ELR (cell line): Measurements from ENCODE around the gene LARGE1.

Experiments
- DNase-seq: peaks from one replicate; pipeline ENCODE4 v3.0.0-alpha.2; 2015; ENCODE audit warnings: low read depth

The LARGE1 gene

DNA sequence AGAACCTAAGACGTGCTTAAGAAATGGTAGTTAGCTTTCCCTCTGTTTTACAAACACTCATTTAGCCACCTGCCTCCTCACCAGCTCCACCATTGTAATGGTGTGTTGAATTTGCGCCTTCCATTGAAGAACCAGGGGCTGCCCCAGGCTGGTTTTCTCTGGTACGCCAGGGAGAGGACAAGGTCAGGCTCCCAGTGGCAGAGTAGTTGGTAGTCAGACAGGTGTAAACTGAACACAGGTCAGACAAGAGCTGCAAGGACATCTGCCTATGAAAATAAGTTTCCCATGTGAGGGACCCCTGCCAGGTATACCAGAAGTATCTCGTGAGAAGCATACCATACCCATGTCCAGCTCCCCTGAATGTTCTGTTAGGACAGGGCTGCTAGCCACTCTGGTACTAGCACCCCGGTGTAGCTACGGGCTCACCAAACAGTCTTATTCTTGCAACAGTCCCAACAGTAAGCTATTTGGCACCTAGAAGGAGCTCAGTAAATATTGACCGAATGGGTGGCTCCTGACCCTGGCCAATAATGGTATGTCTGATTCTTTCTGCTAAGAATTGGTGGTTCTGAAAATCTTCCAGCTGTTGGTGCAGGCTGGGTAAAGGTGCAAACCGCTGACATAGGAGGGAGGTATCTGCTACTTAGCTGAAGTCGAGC lies 359.0 kb downstream of the LARGE1 start:
- no peak for DNase-seq

DNA sequence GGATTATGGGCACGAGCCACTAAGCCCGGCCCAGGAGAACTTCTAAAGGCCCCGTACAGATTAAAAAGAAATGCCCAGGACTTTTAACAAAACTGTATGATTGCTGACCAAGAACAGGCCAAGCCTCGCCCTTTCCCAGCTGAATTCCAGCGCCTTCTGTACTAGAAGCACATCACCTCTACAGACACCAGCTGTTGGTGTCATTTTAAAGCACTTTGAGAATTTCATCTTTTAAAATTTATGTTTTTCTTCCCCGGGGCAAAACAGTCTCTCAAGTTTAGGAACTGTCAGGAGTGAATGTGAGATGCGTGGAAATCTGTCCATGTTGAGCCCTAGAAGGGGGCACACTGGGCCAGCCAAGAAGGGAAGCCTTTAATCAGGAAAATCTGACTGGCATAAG lies 362.4 kb downstream of the LARGE1 start:
- DNase-seq, result no peak

DNA sequence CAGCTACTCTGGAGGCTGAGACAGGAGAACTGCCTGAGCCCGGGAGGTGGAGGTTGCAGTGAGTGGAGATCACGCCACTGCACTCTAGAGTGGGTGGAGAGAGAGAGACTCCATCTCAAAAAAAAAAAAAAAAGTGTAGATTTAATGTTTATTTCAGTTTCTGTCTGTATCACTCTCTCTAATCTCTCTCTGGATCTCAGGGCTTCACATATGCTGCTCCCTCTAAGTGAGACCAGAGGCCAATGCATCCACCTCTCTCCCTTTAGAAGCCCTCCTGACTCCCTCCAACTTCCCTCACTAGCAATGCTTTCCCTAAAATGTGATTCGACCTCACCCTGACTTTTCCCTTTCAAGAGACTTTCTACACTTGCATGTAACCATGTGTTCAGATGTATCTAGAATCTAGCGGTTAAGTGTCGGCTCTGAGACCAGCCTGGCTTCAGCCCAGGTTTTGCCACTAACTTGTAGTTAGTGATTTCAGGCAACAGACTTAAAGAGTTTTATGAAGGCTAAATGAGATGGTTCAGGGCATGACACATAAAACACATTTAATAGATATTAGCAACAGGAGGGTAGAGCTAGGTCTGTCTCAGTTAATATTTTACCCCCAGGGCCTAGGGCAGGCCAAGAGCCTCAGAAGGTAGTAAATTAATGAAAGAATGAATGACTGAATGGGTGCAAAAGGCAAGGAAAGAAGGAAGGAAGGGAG lies 364.3 kb downstream of the LARGE1 start:
- no peak for DNase-seq

DNA sequence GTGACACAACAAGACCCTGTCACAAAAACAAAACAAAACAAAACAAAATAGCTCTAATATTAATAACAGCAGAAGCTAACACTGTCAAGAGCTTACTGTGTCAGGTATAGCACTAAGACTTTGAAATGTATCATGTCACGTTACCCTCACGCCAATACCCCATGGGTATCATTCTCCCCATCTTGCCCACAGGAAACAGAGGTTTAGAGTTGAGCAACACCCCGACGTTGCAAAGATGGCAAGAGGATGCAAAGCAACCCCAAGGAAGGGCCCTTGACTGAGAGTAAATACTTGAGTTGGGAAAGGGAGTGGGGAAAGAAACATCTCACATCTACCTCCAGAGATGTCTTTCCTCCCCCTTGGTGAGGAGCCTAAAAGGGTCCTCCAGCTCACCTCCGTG lies 366.8 kb downstream of the LARGE1 start:
- DNase-seq, result no peak

DNA sequence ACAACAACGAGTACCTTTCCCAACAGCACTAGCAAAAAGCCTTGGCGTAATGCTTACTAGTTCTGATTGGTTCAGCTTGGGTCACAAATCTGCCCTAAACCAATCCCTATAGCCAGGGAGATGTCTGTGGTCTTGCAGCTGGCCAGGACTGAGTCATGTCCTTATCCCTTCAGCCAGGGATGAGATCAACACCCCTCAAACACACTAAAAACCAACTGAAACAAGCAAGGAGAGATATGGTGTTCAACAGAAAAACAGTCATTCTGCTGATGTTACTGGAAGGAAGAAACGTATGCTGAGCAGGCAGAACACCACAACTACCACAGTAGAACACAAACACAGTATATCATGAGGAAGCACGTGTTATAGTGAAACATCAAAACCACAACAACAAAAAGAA lies 375.6 kb downstream of the LARGE1 start:
- no peak for DNase-seq

DNA sequence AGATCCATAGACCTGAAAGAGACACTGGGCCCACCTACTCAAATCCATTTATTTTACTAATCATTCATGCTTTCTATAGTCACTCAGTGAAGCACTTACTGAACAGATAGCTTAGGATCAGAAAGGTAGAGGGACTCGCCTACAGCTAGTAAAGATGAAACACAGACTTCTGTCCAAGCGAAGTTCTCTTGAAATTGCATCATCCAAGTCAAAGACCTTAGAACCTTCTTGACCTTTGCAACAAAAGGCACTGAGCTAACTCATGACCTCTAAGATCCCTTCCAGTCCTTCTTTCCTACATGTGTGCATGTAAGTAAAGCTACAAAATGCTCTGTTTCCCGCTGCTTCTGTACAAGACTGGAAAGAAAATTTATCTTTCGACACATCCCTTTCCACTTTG lies 377.6 kb downstream of the LARGE1 start:
- no peak for DNase-seq

DNA sequence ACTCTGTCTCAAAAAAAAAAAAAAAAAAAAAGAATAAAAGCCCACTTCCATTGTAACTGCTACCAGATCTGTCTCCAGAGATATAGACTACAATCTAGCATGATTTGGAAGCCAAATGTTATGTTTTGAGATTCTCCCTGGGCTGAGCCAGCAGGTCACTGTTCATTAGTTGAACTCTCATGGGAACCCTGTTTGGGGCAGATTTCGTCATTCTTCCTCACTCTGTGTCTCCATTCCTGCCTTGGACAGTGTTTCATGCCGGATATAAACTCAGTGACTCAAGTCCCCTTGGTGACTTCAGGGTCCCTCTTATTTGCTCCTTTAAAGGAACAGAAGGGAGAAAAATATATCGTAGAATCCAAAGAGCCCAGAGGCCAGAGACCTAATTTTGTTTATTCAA lies 378.1 kb downstream of the LARGE1 start:
- no peak for DNase-seq

DNA sequence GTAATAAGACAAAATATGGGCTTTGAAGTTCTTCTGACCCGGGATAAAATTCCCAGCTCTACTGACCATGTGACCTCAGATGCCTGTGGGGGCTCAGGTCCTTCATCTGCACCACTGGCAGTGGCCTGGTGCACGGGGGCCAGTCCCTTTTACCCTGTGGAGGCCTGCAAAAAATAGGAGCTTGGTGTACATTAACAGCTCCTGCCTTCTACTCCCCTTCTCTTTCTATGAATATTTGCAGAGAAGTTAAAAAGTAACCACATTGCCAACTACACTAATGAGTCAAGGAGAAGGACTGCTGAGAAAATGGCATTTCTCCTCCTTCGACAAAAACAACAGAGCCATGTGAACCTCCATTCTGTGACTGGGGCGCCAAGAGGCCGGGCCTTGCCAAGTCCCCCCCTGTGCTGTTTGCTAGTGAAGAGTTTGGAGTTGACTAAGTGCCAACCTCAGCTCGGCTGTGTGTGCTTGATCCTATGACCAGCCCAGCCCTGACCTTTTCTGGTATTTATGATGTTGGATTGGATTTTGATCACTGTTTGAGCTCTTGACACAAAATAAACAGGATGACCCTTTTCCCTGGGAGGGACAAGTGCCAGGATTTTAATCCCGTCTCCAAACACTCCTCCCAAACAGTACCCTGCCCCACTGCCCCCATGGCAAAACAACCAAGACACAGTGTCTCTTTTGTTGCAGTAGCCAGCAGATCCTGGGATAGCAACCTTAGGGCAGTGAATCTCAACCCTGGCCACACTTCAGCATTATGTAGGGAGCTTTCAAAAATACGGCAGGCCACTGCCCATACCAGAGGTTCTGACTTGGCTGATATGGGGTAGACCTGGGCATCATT lies 380.1 kb downstream of the LARGE1 start:
- no peak for DNase-seq

DNA sequence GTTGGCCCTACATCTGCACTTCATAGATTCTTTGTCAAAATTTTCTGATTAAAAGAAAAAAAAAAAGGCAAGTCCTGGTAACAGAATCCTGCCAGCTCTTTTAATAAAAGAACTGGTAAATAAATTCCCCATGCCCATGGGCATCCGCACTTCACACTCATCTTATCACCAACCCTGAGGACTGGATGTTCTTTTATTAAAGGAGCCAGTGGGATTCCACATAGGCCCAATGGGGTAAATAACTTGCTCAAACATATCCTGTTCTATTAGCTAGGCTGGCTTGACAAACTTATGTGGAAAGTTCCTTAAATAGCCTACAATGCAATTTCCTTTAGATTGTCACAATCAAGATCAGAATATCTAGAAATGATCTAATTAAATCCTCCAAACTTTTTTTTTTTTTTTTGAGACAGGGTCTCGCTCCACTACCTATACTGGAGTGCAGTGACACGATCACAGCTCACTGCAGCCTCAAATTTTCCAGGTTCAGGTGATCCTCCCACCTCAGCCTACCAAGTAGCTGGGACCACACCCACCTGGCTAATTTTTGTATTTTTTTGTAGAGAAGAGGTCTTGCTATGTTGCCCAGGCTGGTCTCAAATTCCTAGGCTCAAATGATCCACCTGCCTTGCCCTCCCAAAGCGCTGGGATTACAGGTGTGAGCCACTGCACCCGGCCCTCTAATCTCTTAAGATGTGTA lies 380.9 kb downstream of the LARGE1 start:
- DNase-seq, result no peak

DNA sequence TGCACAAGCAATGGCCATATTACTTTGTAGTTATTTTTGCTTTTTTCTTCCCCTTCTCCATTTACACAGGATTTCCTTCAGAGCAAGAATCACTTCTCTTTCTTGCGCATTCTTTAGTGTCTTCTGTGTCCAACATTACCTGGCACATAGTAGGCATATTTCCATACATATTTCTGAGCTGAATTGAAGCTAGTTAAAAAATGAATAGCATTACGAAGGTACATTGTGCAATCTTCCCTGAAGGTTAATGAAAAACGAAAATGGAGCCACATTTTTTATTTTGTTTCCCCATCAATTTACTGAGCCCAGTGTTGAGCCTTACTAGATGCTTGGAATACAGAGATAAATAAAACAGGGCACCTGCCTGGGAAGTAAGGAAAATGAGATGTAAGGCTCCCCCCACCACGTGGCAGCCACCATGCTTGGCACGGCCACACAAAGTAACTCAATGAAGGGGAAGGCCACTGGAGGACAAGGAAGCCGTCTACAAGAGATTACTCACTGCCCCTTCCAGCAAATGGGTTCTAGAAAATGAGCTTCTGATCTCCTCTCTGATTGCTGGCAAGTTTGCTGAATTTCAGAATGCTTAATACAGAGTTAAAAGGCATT lies 381.9 kb downstream of the LARGE1 start:
- DNase-seq, result no peak

DNA sequence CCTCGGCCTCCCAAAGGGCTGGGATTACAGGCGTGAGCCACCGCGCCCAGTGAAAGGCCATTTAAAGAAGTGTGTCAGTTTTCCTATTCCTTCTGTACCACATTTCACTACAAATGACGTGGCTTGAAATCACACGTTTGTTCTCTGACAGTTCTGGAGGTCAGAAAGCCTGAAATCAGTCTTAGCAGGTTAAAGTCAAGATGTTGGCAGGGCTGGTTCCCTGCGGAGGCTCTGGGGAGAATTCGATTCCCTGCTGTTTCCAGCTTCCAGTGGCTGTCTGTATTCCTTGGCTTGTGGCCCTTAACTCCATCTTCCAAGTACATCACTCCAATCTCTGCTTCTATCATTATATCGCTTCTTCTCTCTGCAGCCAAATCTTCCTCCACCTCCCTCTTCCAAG lies 383.2 kb downstream of the LARGE1 start:
- no peak for DNase-seq

DNA sequence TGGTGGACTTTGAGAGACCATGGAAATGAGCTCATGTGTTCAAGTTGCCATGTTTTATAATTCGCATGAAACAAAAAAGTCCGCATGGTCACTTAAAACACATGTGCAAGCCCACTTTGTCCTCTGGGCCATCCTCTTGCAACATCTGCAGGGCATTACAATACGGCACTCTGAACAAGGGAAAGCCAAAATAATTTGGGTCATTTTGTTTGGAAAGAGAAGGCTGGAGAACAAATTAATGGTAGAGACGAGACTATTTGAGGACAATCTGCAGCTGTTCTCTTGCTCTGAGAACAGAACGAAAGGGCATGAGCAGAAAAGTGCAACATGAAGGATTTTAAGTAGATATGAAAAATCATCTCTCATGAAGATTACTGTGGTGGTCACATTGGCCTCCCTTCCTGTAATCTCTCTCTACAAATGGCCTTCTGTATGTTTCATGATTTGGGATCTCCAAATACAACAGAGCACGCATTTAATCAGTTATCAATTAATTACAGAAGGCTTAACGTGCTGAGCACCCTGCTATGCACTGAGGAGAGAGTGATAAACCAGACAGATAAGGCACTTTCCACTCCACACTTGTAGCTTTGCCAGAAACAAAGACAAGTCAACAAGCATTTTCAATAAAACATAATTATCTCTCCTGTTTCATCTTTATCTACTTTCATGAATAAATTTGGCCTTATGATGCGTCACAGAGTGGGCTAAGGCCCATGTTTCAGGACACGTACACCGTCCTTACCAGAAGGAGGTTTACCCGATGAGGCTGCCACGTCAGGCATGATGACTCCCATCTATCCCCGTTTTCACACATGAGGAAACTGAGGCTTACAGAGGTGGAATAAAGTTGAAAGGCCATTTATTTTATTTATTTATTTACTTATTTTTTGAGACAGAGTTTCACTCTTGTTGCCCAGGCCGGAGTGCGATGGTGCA lies 384.1 kb downstream of the LARGE1 start:
- DNase-seq, result no peak

DNA sequence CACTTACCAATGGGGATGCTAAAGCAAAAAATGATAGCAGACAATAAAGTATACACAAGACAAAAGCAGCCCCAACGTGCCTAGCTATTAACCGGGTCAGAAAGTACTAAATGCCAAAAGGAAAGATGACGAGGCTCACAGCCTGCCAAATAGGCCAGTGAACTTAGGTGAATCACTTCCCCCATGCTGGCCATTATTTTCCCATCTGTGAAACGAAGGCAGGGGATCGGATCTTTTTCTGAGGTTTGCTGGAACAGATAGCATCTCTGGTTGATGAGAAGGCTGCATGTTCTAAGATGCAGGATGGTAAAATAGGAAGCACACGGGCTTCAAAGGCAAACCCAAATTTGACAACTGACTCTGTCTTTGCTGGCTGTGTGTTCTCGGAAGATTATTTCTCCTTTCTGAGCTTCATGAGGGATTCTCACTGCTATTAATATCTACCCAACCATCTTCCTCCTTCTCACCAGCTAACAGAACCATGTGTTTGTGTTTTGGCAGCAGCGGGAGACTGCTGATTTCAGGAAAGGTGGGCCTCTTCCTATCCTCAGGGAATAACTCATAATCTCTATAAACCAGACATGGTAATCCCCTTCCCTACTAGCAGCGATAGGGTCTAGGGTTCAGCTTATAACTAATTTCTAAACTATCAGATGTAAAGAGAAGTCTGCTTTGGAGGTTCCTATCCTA lies 390.7 kb downstream of the LARGE1 start:
- DNase-seq, result no peak

DNA sequence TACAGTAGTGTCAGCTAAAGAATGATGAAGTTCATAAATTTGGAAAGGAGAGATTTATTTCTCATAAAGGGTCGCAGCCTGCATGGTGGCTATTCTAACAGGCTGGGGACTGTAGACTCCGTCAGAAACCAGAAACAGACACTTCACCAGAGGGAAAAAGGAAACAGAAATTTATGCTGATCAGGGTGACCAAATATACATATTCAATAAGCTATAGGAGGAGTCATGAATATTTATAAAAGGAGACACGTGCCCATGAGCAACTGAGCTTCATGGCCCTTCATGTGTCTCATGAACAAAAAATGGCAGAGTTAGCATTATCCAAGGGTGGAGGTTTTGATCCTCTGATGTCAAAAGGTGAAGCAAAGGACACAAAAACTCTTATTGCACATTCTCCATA lies 392.1 kb downstream of the LARGE1 start:
- DNase-seq, result no peak

DNA sequence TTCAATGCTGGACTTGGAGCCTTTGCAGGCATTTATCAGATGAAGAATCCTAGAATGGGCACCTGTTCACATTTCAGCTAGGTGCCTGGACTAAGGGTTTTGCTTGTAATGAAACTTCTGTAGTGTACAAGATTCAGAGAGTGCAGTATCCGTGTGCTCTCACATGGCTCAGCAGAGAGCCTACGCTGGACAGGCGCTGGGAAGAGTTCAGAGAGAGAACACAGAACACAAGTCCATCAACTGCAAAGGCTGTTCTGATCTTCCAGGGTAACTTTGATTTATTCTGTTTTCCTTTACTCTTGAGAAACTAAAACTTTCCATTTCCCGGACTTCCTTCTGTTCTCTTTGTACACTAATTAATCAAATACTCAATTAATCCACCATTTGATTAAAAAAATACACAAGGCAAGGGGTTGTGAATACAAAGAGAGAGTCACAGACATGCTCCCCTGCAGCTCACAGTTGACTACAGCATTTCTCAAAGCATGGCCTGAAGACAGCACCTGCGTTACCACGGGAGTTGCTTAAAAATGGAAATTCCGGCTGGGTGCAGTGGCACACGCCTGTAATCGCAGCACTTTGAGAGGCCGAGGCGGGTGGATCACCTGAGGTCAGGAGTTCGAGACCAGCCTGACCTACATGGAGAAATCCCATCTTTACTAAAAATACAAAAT lies 393.7 kb downstream of the LARGE1 start:
- no peak for DNase-seq

DNA sequence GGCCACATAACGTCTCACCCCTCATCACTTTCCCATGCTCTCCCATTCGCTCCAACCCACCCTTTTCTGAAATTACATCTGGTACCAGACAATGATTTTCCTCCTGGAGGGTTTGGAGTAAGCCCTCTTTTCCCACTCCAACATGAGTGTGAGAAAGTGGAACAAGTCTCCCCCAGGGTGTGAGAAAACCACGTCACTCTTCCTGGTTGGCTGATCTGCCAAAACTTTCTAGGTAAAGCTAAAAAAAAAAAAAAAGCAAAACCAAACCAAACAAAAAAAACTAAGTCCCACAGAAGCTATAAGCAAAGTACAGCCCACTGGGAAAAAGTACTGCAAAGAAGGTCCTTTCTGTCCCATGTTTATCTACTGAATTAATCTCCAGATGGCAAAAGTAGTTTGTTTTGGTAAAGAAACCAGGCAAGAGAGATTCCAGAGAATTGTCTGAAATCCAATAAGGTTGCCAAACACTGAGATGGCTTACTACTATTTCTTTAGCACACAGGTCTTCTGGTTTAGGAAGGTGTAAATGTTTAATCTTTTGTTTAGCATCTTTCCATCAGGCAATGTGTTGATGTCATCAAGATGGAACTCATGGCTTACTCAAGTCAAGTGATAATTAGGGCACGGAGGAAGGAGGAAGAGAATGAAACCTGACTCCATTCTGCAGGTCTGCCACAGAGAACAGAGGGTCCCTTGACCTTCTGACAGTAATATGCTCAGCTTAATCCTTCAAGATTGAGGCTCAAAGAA lies 395.6 kb downstream of the LARGE1 start:
- no peak for DNase-seq

DNA sequence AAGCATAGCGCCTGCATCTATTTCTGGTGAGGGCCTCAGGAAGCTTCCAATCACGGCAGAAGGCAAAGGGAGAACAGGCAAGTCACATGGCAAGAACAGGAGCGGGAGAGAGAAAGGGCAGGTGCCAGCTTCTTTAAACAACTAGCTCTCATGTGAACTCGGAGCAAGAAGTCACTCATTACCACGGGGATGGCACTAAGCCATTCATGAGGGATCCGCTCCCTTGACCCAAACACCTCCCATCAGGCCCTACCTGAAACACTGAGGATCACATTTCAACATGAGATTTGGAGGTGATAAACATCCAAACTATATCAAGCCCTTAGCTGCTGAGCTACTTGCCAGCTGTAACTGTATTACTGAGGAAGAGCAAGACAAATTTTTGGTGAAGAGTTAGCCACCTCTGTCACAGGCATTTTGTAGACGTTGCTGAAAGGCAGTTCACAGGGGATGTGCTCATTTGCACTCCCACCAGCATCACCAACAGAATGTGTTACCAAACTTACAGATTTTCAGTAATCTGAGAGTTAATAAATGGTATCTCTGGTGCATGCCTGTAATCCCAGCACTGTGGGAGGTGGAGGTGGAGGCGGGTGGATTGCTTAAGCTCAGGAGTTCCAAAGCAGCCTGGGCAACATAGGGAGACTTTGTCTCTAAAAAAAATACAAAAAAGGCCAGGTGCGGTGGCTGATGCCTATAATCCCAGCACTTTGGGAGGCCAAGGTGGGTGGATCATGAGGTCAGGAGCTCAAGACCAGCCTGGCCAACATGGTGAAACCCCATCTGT lies 398.2 kb downstream of the LARGE1 start:
- no peak for DNase-seq
